Naive thymus-derived CD8-positive, alpha-beta T cell (primary cell): Measurements from ENCODE around the gene ABL1. TPM values are rescaled to one million over a fixed set of nuclear protein-coding genes. Genes with fewer than 3 reads are reported as not detected.

Experiments used
- ATAC-seq, 2 donors: fragments of 150-1000 bp; cut with Tn5 transposase in 1 of 2; sonication (Bioruptor Pico), chemical (Tn5 transposase) in 1 of 2; 1 replicate in 1 of 2; 2 replicates in 1 of 2; pipeline ENCODE4 v1.10.0; 2021; ENCODE audit warnings: mild to moderate bottlenecking in 2 of 2, moderate library complexity in 2 of 2
- POLR2A ChIA-PET: fragments of 350-600 bp; sonication (Branson Sonifier 250); formaldehyde crosslinking; loops from one replicate; lab custom pipeline; 2021; ENCODE audit warnings: antibody characterized with exemption; lab: Charles Lee
- DNase-seq, 10 donors: peaks; one replicate each; pipeline versions ENCODE4 v3.0.0 to v3.0.0-alpha.2; 2020 to 2022
- H3K27ac Mint-ChIP-seq, 10 donors: one replicate each; pipeline ENCODE4 v1.8.0; 2020 to 2022; ENCODE audit warnings: mild to moderate bottlenecking in 10 of 10, mixed read lengths in 10 of 10, moderate library complexity in 4 of 10, inconsistent platforms in 1 of 10
- H3K27me3 Mint-ChIP-seq, 5 donors: one replicate each; pipeline ENCODE4 v1.8.0; 2021 to 2022; ENCODE audit warnings: mixed read lengths in 5 of 5
- H3K36me3 Mint-ChIP-seq, 3 donors: one replicate each; pipeline ENCODE4 v1.8.0; 2020 to 2022; ENCODE audit warnings: mixed read lengths in 3 of 3, mild to moderate bottlenecking in 2 of 3, inconsistent platforms in 1 of 3
- H3K4me1 Mint-ChIP-seq, 4 donors: one replicate each; pipeline ENCODE4 v1.8.0; 2021 to 2022; ENCODE audit warnings: mixed read lengths in 4 of 4
- H3K4me3 Mint-ChIP-seq, 10 donors: one replicate each; pipeline ENCODE4 v1.8.0; 2020 to 2022; ENCODE audit warnings: mild to moderate bottlenecking in 10 of 10, mixed read lengths in 10 of 10, moderate library complexity in 6 of 10, inconsistent platforms in 1 of 10
- H3K9me3 Mint-ChIP-seq, 9 donors: one replicate each; pipeline ENCODE4 v1.8.0; 2020 to 2022; ENCODE audit warnings: mixed read lengths in 9 of 9, mild to moderate bottlenecking in 3 of 9, inconsistent platforms in 1 of 9, moderate library complexity in 1 of 9
- polyA plus RNA-seq, 3 donors: library from polyadenylated mRNA; unstranded; fragments of 300-500 nt; fragmentation: Illumina TruSeq; gene quantifications; one replicate each; pipeline ENCODE4 v1.2.3, GENCODE V29; 2021
- total RNA-seq, 8 experiments: library from RNA in 2 of 8; stranded (reverse) in 2 of 8; gene quantifications; one replicate each; pipeline ENCODE4 v1.2.3 and lab custom pipeline; 2021 to 2026

The ABL1 gene
- total and polyA plus RNA-seq, 5 experiments from 2014 or later = 6.4 to 38.9 (median 16.8) TPM

- peaks cover 0 to 19% (median 9%) of the 10 kb centered on the region in 5 donors for H3K27me3 Mint-ChIP-seq
- H3K36me3 Mint-ChIP-seq = no peaks in the 10 kb centered on the region
- POLR2A ChIA-PET = no interaction called here
- DNase-seq (no peak), ATAC-seq (no peak)
- H3K4me1 Mint-ChIP-seq = no peaks in the 10 kb centered on the region
- no peak overlapping the region for H3K4me3 Mint-ChIP-seq
- H3K9me3 Mint-ChIP-seq = no peaks in the 10 kb centered on the region
- no peak overlapping the region for H3K27ac Mint-ChIP-seq
These were observed 83.9 kb downstream of the ABL1 start for GRCh38 chr9:130918826-130919558.

- Mint-ChIP-seq H3K27ac (no peak overlapping the region), H3K4me1 (no peaks in the 10 kb centered on the region), H3K9me3 (no peaks in the 10 kb centered on the region), H3K27me3 (peaks cover 0 to 19% (median 9%) of the 10 kb centered on the region in 5 donors), H3K36me3 (no peaks in the 10 kb centered on the region), H3K4me3 (no peak overlapping the region)
- DNase-seq = no peak
- POLR2A ChIA-PET = no interaction called here
- ATAC-seq = no peak
These were observed 84.6 kb downstream of the ABL1 start for GRCh38 chr9:130919559-130920145.

DNA sequence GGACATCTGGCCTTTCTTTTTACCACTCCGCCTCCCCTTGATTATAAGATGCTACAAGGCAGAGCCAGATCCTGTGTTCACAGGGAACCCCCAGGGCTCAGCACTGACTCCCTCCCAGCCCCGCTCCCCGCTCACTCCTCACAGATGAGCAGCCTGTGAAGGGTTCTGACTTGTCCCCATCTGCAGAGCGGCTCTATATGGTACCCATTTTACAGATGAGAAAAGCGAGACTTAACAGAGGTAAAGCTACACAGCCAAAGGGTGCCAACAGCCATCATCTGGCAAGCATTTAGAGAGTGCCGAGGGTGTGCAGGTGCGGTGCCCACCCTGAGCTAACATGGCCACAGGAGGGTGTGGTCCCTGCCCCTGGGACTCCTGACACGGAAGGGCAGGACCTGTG is 85.2 kb downstream of the ABL1 start:
- no peaks in the 10 kb centered on the region for H3K9me3 Mint-ChIP-seq
- H3K4me1 Mint-ChIP-seq = no peaks in the 10 kb centered on the region
- DNase-seq (no peak), ATAC-seq (no peak)
- peaks cover 0 to 19% (median 9%) of the 10 kb centered on the region in 5 donors for H3K27me3 Mint-ChIP-seq
- H3K4me3 Mint-ChIP-seq = no peak overlapping the region
- POLR2A ChIA-PET = no interaction called here
- H3K36me3 Mint-ChIP-seq = no peaks in the 10 kb centered on the region
- H3K27ac Mint-ChIP-seq = no peak overlapping the region

DNA sequence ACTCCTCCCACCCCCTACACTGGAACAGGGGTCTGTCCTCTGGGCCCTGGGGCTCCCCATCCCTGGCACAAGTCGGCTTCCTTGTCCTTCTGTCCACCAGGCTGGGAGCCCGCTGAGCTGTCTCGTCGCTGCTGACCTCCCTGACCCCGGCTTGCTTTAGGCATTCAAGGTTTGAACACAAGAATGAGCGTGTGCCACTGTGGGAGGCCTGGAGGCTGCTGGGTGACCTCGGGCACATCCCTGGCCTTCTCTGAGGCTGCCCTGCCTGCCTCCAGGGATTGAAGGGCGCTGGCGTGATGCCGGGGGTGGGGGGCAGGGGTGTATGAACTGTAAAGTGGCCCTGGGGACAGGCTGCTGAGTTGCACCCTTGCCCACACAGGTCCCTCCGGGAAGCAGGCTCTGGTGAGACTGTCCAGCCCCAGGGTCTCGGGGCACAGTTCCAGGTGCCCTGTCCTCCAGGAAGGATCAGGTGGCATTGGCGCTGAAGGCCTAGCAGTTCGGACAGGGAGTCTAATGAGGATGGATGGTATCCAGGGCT is 85.8 kb downstream of the ABL1 start:
- no peaks in the 10 kb centered on the region for H3K36me3 Mint-ChIP-seq
- H3K9me3 Mint-ChIP-seq = no peaks in the 10 kb centered on the region
- no peak overlapping the region for H3K27ac Mint-ChIP-seq
- peaks cover 0 to 19% (median 9%) of the 10 kb centered on the region in 5 donors for H3K27me3 Mint-ChIP-seq
- no peak for DNase-seq
- no peak overlapping the region for H3K4me3 Mint-ChIP-seq
- H3K4me1 Mint-ChIP-seq = no peaks in the 10 kb centered on the region
- POLR2A ChIA-PET = no interaction called here
- ATAC-seq = no peak

GRCh38 chr9:130921300-130921988 is 86.4 kb downstream of the ABL1 start:
- POLR2A ChIA-PET = no interaction called here
- Mint-ChIP-seq H3K4me3 (no peak overlapping the region), H3K36me3 (no peaks in the 10 kb centered on the region), H3K9me3 (no peaks in the 10 kb centered on the region), H3K27me3 (peaks cover 0 to 19% (median 9%) of the 10 kb centered on the region in 5 donors), H3K4me1 (no peaks in the 10 kb centered on the region), H3K27ac (no peak overlapping the region)
- ATAC-seq (no peak), DNase-seq (no peak)

DNA sequence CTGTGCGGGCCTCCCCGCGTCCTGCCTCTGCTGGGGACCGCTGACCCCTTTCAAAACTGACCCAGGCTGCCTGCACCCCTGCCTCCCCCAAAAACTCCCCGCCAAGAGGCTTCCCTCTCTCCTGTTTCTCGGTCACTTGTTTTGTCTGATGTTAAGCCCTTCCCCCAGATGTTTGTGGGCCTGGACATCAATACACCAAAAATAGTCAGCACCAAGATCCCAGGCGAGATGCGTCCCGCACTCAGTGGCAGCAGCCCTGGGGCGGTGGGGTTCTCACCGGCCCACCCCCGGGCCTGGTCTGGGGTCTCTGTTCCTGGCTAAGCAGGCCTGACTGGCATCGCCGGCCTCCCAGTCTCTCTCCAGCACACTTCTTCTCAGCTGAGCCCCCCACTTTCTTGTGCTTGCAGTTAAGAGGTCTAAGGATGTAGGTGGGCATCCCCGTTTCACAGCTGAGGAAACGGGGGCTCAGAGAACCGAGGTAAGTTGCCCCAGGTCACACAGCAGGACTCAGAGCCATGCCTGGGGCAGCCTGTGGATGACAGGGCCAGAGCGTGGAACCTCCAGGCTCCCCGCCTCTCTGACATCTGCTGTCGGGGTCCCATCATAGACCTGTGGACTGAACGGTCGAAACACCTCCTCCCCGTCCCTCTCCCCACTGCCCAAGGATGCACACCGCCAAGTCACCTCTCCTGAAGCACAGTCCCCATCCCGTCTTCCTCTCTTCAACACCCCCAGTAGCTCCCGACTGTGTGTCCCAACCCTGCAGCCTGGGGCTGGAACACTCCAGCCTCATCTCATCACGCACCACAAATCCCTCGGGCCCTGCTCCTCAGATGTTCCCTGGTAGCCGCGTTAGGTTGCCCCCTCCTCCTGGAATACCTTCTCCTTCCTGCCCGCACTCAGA is 87.2 kb downstream of the ABL1 start:
- no peaks in the 10 kb centered on the region for H3K36me3 Mint-ChIP-seq
- POLR2A ChIA-PET = no interaction called here
- no peaks in the 10 kb centered on the region for H3K9me3 Mint-ChIP-seq
- H3K4me1 Mint-ChIP-seq = no peaks in the 10 kb centered on the region
- H3K27me3 Mint-ChIP-seq = peaks cover 0 to 19% (median 9%) of the 10 kb centered on the region in 5 donors
- no peak overlapping the region for H3K27ac Mint-ChIP-seq
- ATAC-seq = no peak
- no peak for DNase-seq
- no peak overlapping the region for H3K4me3 Mint-ChIP-seq

DNA sequence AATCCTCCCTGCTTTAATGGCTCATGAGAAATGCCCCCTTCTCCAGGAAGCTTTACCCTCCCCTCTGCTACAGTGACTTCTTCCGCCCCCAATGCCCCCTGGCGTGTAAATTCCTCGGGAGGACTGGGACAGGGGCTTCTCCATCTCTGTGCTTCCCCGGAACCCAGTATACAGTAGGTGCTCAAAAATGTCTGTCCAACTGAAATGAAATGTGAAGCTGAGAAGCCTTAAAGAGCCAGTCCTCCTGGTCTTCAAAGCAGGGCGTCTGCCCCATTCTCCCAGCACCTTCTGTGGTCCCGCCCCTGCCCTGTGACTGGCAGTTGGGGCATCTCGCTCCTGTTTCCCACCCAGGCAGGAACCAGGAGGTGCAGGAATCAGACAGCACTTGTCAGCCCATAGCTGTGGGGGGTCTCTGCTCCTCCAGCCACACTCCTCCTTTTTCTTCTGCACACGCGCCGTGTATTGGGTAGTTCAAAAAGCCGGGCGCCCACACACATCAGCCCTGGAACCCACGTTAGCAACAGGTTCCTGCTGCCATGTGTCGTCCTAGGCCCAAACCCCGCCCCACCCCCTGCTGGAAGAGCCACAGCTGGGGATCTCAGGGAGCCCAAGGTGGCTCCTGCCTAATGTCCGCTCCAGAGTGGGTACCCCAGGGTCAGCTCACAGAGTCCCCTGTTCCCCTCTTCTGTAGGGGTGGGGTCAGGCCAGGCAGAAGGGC is 88.0 kb downstream of the ABL1 start:
- Mint-ChIP-seq H3K4me1 (no peaks in the 10 kb centered on the region), H3K27ac (no peak overlapping the region), H3K9me3 (no peaks in the 10 kb centered on the region), H3K27me3 (peaks cover 2 to 23% (median 9%) of the 10 kb centered on the region in 5 donors), H3K4me3 (no peak overlapping the region), H3K36me3 (no peaks in the 10 kb centered on the region)
- no peak for ATAC-seq
- no peak for DNase-seq
- POLR2A ChIA-PET = no interaction called here

- POLR2A ChIA-PET = no interaction called here
- no peak for DNase-seq
- Mint-ChIP-seq H3K4me1 (no peaks in the 10 kb centered on the region), H3K9me3 (no peaks in the 10 kb centered on the region), H3K27me3 (peaks cover 2 to 27% (median 9%) of the 10 kb centered on the region in 5 donors), H3K27ac (no peak overlapping the region), H3K4me3 (no peak overlapping the region), H3K36me3 (no peaks in the 10 kb centered on the region)
- ATAC-seq = no peak
These were observed 88.8 kb downstream of the ABL1 start for GRCh38 chr9:130923611-130924447.

DNA sequence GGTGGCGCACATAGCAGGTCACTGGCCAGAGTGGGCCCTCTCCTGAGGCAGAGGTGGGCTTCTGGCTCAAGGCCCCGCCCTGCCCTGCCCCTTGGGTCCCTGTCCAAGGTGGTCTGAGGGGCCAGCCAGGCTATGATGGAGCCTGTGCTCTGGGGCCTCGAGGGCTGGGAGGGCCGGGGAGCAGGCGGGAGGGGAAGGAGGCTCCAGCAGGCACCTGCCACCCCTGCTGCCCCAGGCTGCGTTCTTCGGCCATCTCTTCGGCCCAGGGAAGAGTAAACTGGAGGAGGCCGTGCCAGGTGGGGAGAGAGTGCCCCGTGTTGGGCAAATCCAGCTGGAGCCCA is 89.4 kb downstream of the ABL1 start:
- H3K27me3 Mint-ChIP-seq = peaks cover 2 to 27% (median 9%) of the 10 kb centered on the region in 5 donors
- H3K4me3 Mint-ChIP-seq = no peak overlapping the region
- DNase-seq (no peak), ATAC-seq (no peak)
- H3K27ac Mint-ChIP-seq = no peak overlapping the region
- H3K9me3 Mint-ChIP-seq = no peaks in the 10 kb centered on the region
- no peaks in the 10 kb centered on the region for H3K4me1 Mint-ChIP-seq
- POLR2A ChIA-PET = no interaction called here
- H3K36me3 Mint-ChIP-seq = no peaks in the 10 kb centered on the region

DNA sequence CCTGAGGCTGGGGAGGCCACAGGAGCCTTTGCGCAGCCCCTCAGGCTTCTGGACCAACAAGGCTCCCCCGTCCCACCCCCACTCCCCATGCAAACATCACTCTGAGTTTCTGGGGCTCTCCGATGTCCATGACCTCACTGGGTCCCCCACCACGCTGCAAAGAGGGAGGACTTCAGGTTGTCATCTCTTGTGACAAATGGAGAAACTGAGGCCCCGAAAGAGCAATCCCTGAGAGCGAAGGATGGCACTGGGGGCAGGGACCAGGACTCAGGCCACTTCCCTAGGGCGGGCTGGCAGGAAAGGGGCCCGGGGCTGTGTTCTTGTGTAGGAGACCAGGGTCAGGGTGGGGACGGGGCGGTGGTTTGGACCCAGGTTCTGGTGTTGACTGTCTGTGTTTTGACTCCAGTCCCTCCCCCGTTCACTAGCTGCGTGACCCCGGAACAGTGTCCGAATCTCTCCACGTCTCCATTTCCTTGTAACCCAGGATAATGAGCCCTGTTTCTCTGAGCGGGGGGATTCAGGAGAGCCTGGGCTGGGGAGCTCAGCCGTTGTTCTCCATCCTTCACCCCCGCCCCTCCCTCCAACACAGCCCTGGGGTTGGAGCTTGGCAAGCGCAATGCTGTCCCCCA is 90.1 kb downstream of the ABL1 start:
- Mint-ChIP-seq H3K9me3 (no peaks in the 10 kb centered on the region), H3K27ac (no peak overlapping the region)

DNA sequence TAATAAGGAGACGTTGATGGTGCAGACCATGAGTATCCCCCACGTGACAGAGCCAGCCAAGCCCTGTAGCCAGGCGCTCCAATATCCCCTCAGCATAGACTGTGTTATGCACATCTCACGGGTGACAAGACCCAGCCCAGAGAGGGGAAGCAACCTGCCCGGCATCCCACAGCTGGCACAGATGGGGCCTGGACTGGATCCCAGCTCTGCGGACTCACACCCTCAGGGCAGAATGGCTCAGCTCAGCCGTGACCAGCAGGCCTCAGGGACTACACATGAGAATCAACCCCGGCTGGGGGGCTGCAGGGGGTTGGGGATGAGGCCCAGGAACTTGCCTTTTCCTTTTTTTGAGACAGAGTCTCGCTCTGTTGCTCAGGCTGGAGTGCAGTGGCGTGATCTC is 92.3 kb downstream of the ABL1 start:
- ATAC-seq = no peak
- peaks cover 9 to 45% (median 23%) of the 10 kb centered on the region in 5 donors for H3K27me3 Mint-ChIP-seq
- no peaks in the 10 kb centered on the region for H3K9me3 Mint-ChIP-seq
- H3K4me3 Mint-ChIP-seq = no peak overlapping the region
- no peak overlapping the region for H3K27ac Mint-ChIP-seq
- POLR2A ChIA-PET = no interaction called here
- peaks cover 0 to 5% (median 0%) of the 10 kb centered on the region in 4 donors for H3K4me1 Mint-ChIP-seq
- DNase-seq = no peak
- no peaks in the 10 kb centered on the region for H3K36me3 Mint-ChIP-seq

More for the DNA sequence above, 90.1 kb downstream of the ABL1 start:
- POLR2A ChIA-PET = no interaction called here
- ATAC-seq (no peak), DNase-seq (no peak)
- Mint-ChIP-seq H3K36me3 (no peaks in the 10 kb centered on the region), H3K27me3 (peaks cover 2 to 33% (median 12%) of the 10 kb centered on the region in 5 donors), H3K4me1 (peaks cover 0 to 4% (median 0%) of the 10 kb centered on the region in 4 donors), H3K4me3 (no peak overlapping the region)
